Subcutaneous adipose tissue (tissue), 4 donors: ENCODE results near the gene INPP4A. TPM values are rescaled to one million over a fixed set of nuclear protein-coding genes. Genes with fewer than 3 reads are reported as not detected.

Source experiments
- CTCF ChIP-seq: fragments of 450-650 bp; IDR thresholded peaks from one replicate; pipeline ENCODE4 v1.5.1; 2016; ENCODE audit warnings: low read depth, mild to moderate bottlenecking, control low read depth, antibody characterized with exemption, moderate library complexity
- total RNA-seq, 4 donors: library from RNA; depleted of rRNA; stranded (reverse); fragments of >200 nt; gene quantifications; one replicate each; pipeline ENCODE4 v1.1.0, GENCODE V29; 2016

INPP4A gene
- total RNA-seq, 4 donors from 2014 or later: 18.9 to 38.2 (median 22.0) TPM

- no peak for TF ChIP-seq CTCF
These were observed 26.9 kb downstream of the INPP4A start for GRCh38 chr2:98471402-98472131.

- TF ChIP-seq CTCF: no peak
These were observed 27.5 kb downstream of the INPP4A start for GRCh38 chr2:98472132-98472650.

GRCh38 chr2:98472961-98473746, 28.5 kb downstream of the INPP4A start:
- TF ChIP-seq CTCF: no peak

GRCh38 chr2:98473995-98474780, 29.5 kb downstream of the INPP4A start:
- TF ChIP-seq CTCF: no peak

- TF ChIP-seq CTCF: no peak
These were observed 30.4 kb downstream of the INPP4A start for GRCh38 chr2:98474979-98475632.

GRCh38 chr2:98476192-98476868, 31.7 kb downstream of the INPP4A start:
- TF ChIP-seq CTCF: no peak
